Mammary epithelial cell (primary cell): Measurements from ENCODE around the gene ENDOD1.

Experiments used
- EZH2 ChIP-seq: IDR thresholded peaks from 2 replicates; pipeline ENCODE4 v1.6.1; 2012; ENCODE audit warnings: low read length, inconsistent platforms, borderline replicate concordance
- TF ChIP-seq, protein P1 (sequence below), 2 donors: IDR thresholded peaks in 1 of 2; conservative IDR thresholded peaks in 1 of 2; 2 replicates each; pipeline ENCODE4 v1.5.1; 2011 to 2012; ENCODE audit warnings: inconsistent platforms in 2 of 2, low read length in 2 of 2, mild to moderate bottlenecking in 2 of 2, control low read depth in 1 of 2, low read depth in 1 of 2; ENCODE audit not compliant: insufficient read depth in 1 of 2; ENCODE audit errors: extremely low read depth in 1 of 2

GRCh38 chr11:95086836-95087570 lies 2.6 kb upstream of the ENDOD1 start:
- TF ChIP-seq, protein P1, sequence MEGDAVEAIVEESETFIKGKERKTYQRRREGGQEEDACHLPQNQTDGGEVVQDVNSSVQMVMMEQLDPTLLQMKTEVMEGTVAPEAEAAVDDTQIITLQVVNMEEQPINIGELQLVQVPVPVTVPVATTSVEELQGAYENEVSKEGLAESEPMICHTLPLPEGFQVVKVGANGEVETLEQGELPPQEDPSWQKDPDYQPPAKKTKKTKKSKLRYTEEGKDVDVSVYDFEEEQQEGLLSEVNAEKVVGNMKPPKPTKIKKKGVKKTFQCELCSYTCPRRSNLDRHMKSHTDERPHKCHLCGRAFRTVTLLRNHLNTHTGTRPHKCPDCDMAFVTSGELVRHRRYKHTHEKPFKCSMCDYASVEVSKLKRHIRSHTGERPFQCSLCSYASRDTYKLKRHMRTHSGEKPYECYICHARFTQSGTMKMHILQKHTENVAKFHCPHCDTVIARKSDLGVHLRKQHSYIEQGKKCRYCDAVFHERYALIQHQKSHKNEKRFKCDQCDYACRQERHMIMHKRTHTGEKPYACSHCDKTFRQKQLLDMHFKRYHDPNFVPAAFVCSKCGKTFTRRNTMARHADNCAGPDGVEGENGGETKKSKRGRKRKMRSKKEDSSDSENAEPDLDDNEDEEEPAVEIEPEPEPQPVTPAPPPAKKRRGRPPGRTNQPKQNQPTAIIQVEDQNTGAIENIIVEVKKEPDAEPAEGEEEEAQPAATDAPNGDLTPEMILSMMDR (conservative IDR thresholded peaks at IDR 0.05 in 1 of 2, IDR thresholded peaks at IDR 0.05 in 1 of 2; ENCODE audit: extremely low read depth in 1 of 2, insufficient read depth in 1 of 2, low read depth in 1 of 2, low read length in 2 of 2) = no peak
- no peak for TF ChIP-seq EZH2
